GM19239 (cell line): Measurements from ENCODE around the gene PLK1.
"Not testable (repeated sequence)": the region's sequence is repeated elsewhere in the genome, so short reads cannot be mapped to it uniquely, and the experiment has no call there.

Experiments
- DNase-seq: peaks from one replicate; pipeline ENCODE4 v3.0.0; 2011; ENCODE audit warnings: low spot score; ENCODE audit not compliant: insufficient read length
- FAIRE-seq: peaks from 2 replicates; lab custom pipeline; 2011; peaks lifted over from hg19 to GRCh38; lab: Jason Lieb, UNC

Gene PLK1

DNA sequence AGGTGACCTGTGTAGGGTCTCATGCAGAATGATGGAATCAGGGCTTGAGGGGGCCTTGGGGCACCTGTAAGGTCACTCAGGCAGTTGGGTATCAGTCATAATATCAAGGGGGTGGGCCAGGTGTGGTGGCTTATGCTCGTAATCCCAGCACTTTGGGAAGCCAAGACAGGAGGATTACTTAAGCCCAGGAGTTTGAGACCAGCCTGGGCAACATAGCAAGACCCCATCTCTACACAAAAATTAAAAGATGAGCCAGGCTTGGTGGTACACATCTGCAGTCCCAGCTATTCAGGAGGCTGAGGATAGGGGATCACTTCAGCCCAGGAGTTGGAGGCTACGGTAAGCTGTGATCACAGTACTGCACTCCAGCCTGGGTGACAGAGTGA is 26.8 kb downstream of the PLK1 start:
- FAIRE-seq (no peak), DNase-seq (no peak)

DNA sequence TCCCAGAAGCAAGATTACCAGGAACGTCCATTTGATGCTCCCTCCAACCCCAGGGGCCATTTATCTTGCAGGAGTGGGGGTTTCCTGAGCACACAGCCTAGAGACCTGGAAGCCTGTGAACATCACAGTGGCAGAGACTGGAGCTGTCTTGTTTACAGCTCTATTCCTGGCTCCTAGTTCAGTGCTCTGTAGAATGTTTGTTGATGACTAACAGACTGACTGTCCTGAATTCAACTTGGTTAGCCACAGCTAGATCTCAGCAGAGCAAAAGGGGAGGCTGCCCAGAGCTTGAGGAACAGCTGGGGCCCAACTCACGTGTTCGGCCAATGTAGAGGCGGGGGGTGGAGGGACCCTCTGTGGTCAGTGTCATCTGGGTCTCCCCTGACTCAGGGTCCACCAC is 27.8 kb downstream of the PLK1 start:
- DNase-seq (no peak), FAIRE-seq (no peak)

DNA sequence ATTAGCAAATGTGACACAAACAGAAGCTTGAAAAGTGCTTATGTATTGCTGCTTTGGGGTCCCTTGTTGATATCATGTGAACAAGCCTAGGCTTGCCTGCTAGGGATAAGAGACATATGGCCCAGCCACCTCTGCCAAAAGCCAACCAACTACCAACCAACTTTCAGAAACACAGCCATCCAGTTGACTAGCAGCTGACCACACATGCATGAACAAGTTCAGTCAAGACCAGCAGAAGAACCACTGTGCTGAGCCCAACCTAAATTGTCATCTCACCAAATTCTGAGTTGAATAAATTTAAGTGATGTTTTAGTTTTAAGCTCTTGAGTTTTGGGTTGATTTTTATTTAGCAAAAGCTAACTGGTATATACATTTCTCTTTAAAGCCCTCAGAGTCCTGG is 30.8 kb downstream of the PLK1 start:
- FAIRE-seq (no peak), DNase-seq (no peak)

DNA sequence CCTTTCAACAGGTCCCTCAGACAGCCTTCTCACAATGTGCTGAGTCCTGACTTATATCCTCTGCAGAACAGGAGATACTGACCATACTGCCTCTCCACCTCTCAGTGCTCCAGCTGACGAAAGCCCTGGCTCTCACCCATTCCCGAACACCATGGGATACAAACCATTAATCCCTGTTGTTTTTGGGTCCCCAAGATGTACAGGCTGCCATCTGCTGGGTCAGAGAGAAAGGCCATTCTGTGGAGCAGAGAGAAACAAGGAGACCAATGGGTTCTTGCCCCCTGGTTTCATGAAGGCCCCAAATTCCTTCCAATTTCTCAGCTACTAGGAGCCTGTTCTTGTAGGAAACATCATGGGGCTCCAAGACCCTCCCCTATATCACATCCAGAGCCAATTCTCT is 31.3 kb downstream of the PLK1 start:
- FAIRE-seq (no peak), DNase-seq (no peak)

DNA sequence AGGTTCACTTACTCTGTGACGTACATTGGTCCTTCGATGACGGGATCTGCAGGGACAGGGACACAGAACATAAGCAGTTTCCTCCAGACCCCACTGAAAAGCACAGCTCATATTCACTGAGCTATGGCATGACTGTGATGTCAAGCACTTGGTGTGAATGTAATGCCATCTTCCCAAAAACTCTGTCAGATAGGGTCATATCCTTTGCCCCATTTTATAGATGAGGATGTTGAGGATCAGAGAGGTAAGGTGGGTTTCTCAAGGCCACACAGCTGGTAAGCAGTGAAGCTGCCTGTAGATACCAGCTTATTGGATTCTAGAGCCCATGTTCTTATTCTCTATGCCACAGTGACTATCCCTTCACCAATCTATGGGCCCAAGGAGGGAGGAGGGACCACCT is 31.8 kb downstream of the PLK1 start:
- no peak for DNase-seq
- no peak for FAIRE-seq

DNA sequence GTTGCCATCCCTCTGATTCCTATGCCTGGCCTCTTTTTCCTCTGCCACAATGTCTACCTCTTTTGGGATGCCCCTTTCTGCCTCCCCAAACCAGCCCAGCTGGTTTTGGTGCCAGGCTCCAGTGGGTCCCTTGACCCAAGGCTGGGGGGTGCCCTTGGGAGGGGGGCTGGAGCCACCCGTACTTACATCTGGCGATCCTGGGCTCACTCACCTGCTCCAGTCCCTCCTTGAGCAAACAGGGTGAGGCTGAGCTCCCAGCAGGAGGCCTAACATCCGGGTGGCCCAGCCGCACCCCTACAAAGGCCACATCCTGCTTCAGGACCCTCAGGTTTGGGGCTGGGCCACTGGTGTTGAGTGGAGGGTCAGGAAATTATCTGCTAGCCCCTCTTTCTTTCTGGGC is 33.1 kb downstream of the PLK1 start:
- no peak for FAIRE-seq
- DNase-seq, result no peak

DNA sequence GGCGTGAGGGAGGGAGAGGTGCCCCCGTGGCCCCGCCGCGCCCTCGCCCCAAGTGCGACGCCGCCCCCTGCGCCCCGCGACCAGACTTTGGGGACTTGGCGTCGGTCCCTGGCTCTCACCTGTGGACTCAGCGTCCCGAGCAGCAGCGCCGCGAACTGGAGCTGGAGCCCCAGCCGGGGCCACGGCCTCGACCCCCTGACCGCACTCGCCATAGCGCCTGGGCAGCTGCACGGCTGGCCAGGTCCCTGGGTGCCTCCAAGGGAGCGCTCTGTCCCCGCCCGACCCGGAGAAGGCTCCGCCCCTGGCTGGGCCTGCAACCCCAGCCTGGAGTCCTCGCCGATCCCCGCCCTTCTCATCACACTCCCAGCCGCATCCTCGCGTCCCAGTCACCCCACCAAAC is 34.3 kb downstream of the PLK1 start, which contains the start of gene ERN2:
TSS of gene ERN2 (minus strand) at position 247 of the 400 bp plus-strand sequence. CDS start at position 212, 35 bp downstream.
- no peak for FAIRE-seq
- DNase-seq, result no peak

DNA sequence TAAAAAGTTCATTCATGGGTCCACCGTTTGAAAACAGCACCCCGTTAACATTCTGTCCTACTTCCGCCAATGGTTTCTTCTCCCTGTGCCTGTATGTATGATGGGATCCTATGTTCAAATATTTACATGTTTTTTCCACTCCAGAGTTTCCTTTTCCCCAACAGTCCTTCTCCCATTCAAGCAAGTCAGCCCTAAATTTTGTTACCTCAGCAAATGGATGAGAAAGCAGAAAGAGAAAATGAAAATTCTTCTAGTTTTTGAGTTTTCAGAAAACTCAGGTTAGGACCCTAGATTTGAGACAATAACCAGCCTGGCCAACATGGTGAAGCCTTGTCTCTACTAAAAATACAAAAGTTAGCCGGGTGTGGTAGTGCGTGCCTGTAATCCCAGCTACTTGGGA is 37.8 kb downstream of the PLK1 start:
- DNase-seq (no peak), FAIRE-seq (no peak)

DNA sequence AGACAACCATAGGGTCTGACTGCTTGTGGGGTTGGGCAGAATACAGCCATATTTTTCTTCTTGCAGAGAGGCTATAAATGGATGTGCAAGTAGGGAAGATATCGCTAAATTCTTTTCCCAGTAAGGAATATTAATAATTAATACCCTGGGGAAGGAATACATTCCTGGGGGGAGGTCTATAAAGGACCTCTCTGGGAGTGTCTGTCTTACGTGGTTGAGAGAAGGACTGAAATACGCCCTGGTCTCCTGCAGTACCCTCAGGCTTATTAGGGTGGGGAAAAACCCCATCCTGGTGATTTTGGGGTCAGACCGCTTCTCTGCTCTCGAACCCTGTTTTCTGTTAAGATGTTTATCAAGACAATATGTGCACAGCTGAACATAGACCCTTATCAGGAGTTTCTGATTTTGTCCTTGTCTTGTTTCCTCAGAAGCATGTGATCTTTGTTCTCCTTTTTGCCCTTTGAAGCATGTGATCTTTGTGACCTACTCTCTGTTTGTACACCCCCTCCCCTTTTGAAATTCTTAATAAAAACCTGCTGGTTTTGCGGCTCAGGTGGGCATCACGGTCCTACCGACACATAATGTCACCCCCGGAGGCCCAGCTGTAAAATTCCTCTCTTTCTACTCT is 44.0 kb downstream of the PLK1 start:
- FAIRE-seq, DNase-seq: not testable (repeated sequence)

DNA sequence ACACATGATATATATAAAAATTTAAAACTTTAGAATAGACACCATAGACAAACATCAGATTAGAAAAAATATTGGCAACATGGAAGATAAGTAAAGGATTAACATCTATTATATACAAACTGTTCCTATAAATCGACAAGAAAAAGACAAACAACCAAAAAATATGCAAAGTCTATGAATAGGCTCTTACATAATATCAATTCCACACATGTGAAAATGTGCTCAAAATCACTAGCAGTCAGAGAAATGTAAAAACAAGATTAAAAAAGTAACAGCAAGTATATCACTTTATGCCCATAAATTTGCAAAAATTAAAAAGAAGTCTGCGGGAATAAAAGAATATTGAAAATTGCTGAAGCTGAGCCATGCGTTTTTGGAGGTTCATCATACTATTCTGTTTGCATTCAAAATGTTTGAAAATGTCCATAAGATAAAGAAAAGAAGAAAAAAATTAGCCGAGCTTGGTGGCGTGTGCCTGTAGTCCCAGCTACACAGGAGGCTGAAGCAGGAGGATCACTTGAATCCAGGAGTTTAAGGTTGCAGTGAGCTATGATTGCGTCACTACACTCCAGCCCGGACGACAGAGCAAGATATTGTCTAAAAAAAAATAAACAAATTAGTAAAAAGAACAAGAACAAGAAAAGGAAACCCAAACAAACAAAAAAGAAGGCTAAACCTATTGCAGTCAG is 45.6 kb downstream of the PLK1 start:
- DNase-seq, result no peak
- no peak for FAIRE-seq

DNA sequence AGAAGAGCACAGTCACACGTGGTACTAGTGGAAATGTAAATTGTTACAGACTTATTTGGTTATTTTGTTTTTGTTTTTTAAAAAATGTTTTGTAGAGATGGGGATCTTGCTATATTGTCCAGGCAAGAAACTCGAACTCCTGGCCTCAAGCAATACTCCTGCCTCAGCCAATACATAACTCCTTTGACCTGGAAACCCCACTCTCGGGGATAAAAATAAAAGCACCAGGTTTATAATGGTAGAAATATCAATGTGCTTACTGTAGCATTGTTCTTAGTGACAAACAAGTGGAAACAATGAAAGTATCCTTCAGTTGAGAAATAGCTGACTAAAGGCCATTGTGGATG is 46.1 kb downstream of the PLK1 start:
- FAIRE-seq, result no peak
- no peak for DNase-seq

DNA sequence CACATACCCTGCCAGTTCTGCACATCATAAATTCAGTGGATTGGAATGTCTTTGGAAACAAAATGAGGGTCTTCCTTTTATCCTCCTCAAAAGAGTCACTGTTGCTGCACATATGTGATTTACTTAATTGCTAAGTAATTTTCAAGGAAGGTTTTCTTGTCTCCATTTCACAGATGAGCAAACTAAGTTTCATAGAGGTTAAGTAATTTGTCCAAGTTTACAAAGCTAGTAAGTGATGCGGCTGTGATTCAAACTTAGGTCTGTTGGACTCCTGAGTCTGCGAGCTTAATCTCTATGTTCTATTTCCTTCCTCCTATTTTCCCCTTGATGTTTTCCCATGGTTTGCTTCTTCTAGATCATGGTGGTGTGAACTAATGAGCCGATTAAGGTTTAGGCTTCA is 48.0 kb downstream of the PLK1 start:
- FAIRE-seq, result no peak
- DNase-seq, result no peak

DNA sequence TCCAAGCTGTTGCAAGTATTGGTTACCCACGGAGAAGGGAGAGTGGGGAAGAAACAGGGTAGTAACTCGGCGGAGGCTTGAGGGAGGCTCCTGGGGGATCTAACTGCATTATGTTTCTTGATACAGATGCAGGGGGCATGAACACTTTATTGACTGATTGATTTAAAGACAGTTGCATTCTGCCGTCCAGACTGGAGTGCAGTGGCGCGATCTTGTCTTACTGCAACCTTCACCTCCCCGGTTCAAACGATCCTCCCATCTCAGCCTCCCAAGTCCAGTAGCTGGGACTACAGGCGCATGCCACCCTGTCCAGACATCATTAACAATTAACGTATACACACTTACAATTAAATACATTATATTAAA is 49.4 kb downstream of the PLK1 start:
- FAIRE-seq (no peak), DNase-seq (no peak)

DNA sequence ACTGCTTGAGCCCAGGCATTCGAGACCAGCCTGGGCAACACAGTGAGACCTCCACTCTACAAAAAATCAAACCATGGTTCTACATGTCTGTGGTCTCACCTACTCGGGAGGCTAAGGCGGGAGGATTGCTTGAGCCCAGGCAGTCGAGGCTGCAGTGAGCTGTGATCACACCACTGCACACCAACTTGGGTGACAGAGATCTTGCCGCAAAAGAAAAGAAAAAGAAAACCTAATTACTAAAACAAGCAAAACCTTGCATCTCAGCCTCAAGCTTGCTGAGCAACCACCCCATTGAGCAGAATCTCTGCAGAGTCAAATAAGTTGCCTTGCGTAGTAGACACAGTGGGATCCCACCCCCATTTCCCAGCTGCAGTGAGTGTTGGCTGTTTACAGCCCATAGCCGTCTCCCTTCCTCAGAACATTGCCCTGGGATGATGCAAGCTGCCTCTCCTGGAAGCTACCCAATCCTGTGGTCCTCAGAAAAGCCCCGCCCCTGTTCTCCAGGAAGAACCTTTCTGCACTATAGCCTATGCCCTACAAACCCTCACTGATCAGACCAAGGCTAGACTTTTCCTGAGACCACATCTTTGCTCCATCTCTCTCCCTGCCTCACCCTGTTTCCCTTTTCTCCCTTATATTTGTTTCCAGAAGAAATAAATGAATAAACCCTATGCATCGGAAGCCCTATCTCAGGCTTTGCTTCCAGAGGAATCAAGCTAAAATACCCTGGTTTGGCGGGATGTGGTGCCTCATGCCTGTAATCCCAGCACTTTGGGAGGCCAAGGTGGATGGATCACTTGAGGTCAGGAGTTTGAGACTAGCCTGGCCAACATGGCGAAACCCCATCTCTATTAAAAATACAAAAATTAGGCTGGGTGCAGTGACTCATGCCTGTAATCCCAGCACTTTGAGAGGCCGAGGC is 51.1 kb downstream of the PLK1 start:
- DNase-seq (no peak), FAIRE-seq (no peak)

DNA sequence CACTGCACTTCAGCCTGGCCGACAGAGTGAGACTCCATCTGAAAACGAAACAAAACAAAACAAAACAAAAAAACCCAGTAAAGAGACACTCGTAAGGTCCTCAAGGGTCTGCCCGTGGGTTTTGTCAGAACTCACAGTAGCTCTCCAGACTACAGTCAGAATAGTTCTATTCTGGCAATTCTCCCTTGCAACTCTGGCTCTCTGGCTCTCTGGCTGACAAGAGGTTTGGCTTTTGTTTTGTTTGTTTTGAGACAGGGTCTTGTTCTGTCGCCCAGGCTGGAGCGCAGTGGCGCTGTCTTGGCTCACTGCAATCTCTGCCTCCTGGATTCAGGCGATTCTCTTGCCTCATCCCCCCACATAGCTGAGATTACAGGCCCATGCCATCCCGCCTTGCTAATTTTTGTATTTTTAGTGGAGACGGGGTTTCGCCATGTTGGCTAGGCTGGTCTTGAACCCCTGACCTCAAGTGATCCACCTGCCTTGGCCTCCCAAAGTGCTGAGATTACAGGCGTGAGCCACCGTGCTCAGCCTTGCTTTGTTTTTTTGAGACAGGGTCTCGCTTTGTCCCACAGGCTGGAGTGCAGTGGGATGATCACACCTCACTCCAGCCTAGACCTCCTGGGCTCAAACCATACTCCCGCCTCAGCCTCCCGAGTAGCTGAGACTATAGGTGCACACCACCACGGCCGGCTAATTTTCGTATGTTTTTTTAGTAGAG is 55.6 kb downstream of the PLK1 start:
- DNase-seq (no peak), FAIRE-seq (no peak)

DNA sequence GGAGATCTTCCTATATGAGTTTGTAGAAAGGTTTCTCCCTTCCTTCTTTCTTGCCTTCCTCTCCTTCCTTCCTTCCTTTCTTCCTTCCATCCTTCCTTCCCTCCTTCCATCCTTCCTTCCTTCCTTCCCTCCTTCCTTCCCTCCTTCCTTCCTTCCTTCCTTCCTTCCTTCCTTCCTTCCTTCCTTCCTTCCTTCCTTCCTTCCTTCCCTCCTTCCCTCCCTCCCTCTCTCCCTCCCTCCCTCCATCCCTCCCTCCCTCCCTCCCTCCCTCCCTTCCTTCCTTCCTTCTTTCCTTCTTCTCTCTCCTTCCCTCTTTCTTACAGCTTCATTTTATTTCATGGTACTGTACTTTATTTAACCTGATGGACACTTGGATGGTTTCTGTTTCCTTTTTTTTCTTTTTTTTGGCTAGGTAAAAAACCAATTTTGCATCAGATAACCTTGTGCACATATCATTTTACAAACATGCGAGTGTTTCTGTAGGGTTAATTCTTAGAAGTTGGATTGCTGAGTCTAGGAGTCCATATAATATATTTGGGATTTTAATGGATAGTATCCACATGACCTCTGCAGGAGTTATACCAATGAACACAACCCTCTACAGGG is 58.8 kb downstream of the PLK1 start:
- DNase-seq, FAIRE-seq: not testable (repeated sequence)

DNA sequence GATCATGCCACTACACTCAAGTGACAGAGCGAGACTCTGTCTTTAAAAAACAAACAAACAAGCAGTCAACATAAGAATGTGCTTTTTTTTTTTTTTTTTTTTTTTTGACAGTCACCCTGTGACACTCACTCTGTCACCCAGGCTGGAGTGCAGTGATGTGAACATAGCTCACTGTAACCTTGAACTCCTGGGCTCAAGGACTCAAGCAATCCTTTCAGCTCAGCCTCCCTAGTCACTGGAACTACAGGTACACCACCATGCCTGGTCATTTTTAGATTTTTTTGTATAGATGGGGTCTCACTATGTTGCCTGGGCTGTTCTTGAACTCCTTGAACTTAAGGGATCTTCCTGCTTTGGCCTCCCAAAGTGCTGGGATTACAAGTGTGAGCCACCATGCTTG is 60.8 kb downstream of the PLK1 start:
- DNase-seq, result no peak
- FAIRE-seq, result no peak
